Endothelial cell of umbilical vein (primary cell): Measurements from ENCODE around the gene SH3BGRL2. TPM values are rescaled to one million over a fixed set of nuclear protein-coding genes. Genes with fewer than 3 reads are reported as not detected.

Experiments
- BruUV-seq: library from RNA; stranded (reverse); fragments of 400-500 nt; replicated peaks from 2 replicates; lab custom pipeline; 2021; lab: Mats Ljungman, UMichigan
- CTCF ChIA-PET: fragments of 300-600, 350-600 bp; sonication (Branson Sonifier 250); formaldehyde crosslinking; loops from one replicate; lab custom pipeline; 2021; ENCODE audit warnings: antibody characterized with exemption, inconsistent platforms; lab: Charles Lee
- POLR2A ChIA-PET: fragments of 300-600, 350-600 bp; sonication (Branson Sonifier 250); formaldehyde crosslinking; loops from one replicate; lab custom pipeline; 2021; ENCODE audit warnings: antibody characterized with exemption, inconsistent platforms; lab: Charles Lee
- DNase-seq: peaks from one replicate; pipeline ENCODE4 v3.0.0-alpha.2; 2011; ENCODE audit warnings: low read depth, low spot score
- FAIRE-seq: peaks from 2 replicates; lab custom pipeline; 2011; peaks lifted over from hg19 to GRCh38; lab: Jason Lieb, UNC
- H2AFZ ChIP-seq: 2 replicates; pipeline ENCODE4 v1.6.0; 2012; ENCODE audit warnings: low read depth, low read length, control low read depth, inconsistent platforms
- H3K27ac ChIP-seq: 2 replicates; pipeline ENCODE4 v1.5.1; 2011; ENCODE audit warnings: low read depth, mild to moderate bottlenecking, control low read depth, low read length, moderate library complexity; ENCODE audit not compliant: insufficient read depth
- H3K27me3 ChIP-seq, 2 experiments: 2 replicates each; pipeline versions ENCODE4 v1.6.0 to v1.6.1; 2011; ENCODE audit warnings: low read length in 2 of 2, mixed read lengths in 1 of 2; ENCODE audit not compliant: control insufficient read depth in 2 of 2, insufficient read depth in 2 of 2
- H3K36me3 ChIP-seq, 2 experiments: 2 replicates in 1 of 2; 3 replicates in 1 of 2; pipeline ENCODE4 v1.5.1; 2011; ENCODE audit warnings: low read length in 2 of 2, mild to moderate bottlenecking in 1 of 2, moderate library complexity in 1 of 2; ENCODE audit not compliant: control insufficient read depth in 2 of 2, insufficient read depth in 2 of 2; ENCODE audit errors: extremely low read depth in 1 of 2
- H3K4me1 ChIP-seq: 3 replicates; pipeline ENCODE4 v1.5.1; 2011; ENCODE audit warnings: mild to moderate bottlenecking, low read length; ENCODE audit not compliant: control insufficient read depth, insufficient read depth; ENCODE audit errors: extremely low read depth
- H3K4me2 ChIP-seq: 2 replicates; pipeline ENCODE4 v1.6.1; 2011; ENCODE audit warnings: low read length, control low read depth, mixed read lengths; ENCODE audit not compliant: insufficient read depth
- H3K4me3 ChIP-seq, 3 experiments: fragments of 200-600 bp in 1 of 3; sonication (generic), shearing (Covaris generic) in 1 of 3; replicated peaks in 1 of 3; 2 replicates each; pipeline ENCODE4 v1.5.1; 2011 to 2016; ENCODE audit warnings: control low read depth in 3 of 3, low read length in 3 of 3, mild to moderate bottlenecking in 2 of 3, inconsistent platforms in 1 of 3, low read depth in 1 of 3, moderate library complexity in 1 of 3; ENCODE audit not compliant: insufficient read depth in 1 of 3
- H3K79me2 ChIP-seq: 2 replicates; pipeline ENCODE4 v1.6.0; 2012; ENCODE audit warnings: low read length, inconsistent platforms; ENCODE audit not compliant: control insufficient read depth, insufficient read depth
- H3K9ac ChIP-seq: replicated peaks from 2 replicates; pipeline ENCODE3; 2011; ENCODE audit warnings: low read length, control low read depth; ENCODE audit not compliant: insufficient read depth; ENCODE audit errors: extremely low read depth
- H3K9me1 ChIP-seq: replicated peaks from 3 replicates; pipeline ENCODE4 v1.6.0; 2011; ENCODE audit warnings: mild to moderate bottlenecking, low read length; ENCODE audit not compliant: control insufficient read depth, insufficient read depth; ENCODE audit errors: extremely low read depth
- H3K9me3 ChIP-seq: replicated peaks from 2 replicates; pipeline ENCODE4 v1.5.1; 2012; ENCODE audit warnings: low read length, inconsistent platforms; ENCODE audit not compliant: control insufficient read depth, insufficient read depth
- H4K20me1 ChIP-seq: replicated peaks from 2 replicates; pipeline ENCODE3; 2011; ENCODE audit warnings: mild to moderate bottlenecking, low read length; ENCODE audit not compliant: control insufficient read depth, insufficient read depth; ENCODE audit errors: extremely low read depth
- EZH2 ChIP-seq: IDR thresholded peaks from 2 replicates; pipeline ENCODE4 v1.6.1; 2012; ENCODE audit warnings: borderline replicate concordance, low read depth, mild to moderate bottlenecking, moderate library complexity, low read length, inconsistent platforms; ENCODE audit not compliant: severe bottlenecking
- FOS ChIP-seq: IDR thresholded peaks from 2 replicates; pipeline ENCODE4 v1.6.1; 2011; ENCODE audit warnings: mild to moderate bottlenecking, low read length, moderate library complexity, borderline replicate concordance; ENCODE audit not compliant: insufficient read depth
- GATA2 ChIP-seq: IDR thresholded peaks from 2 replicates; pipeline ENCODE4 v1.7.0; 2011; ENCODE audit warnings: low read depth, mild to moderate bottlenecking, moderate library complexity, mixed read lengths, low read length; ENCODE audit not compliant: insufficient read length, insufficient read depth
- JUN ChIP-seq: IDR thresholded peaks from 2 replicates; pipeline ENCODE4 v1.6.1; 2011; ENCODE audit warnings: borderline replicate concordance, low read depth; ENCODE audit not compliant: insufficient read length, insufficient read depth
- MYC ChIP-seq: IDR thresholded peaks from one replicate; pipeline ENCODE4 v1.6.1; 2011; ENCODE audit warnings: mild to moderate bottlenecking, low read depth, low read length
- POLR2A ChIP-seq: IDR thresholded peaks from 2 replicates; pipeline ENCODE4 v1.6.1; 2012; ENCODE audit warnings: low read depth, mild to moderate bottlenecking, control low read depth, low read length
- POLR2AphosphoS5 ChIP-seq: IDR thresholded peaks from 2 replicates; pipeline ENCODE4 v1.6.1; 2012; ENCODE audit warnings: low read depth, mild to moderate bottlenecking, control low read depth, low read length, moderate library complexity; ENCODE audit not compliant: insufficient read depth
- dilution Hi-C: fragments of 300-500 bp; cut with MboI; formaldehyde crosslinking; loops from one replicate; pipeline ENCODE4 v1.15.0; 2019; ENCODE audit warnings: low sequenced_read_pairs; ENCODE audit not compliant: extremely low pct_ligation_motif_present
- intact Hi-C: fragments of 100-400 bp; cut with micrococcal nuclease; formaldehyde crosslinking; loops from one replicate; pipeline ENCODE4 v1.10.0; 2022
- polyA plus RNA-seq, 4 experiments: library from polyadenylated mRNA; depleted of rRNA in 3 of 4; stranded (reverse) in 3 of 4; unstranded in 1 of 4; fragments of >200 nt; gene quantifications; 2 replicates each; pipeline versions ENCODE4 v1.2.1 to v1.2.3, GENCODE V29; 2011 to 2012; ENCODE audit warnings: missing spikeins in 1 of 4
- total RNA-seq: library from RNA; stranded (reverse); gene quantifications from 2 replicates; pipeline ENCODE4 v1.2.3, GENCODE V29; 2021
- TF ChIP-seq, protein P1 (sequence below), 2 donors: IDR thresholded peaks; 1 replicate in 1 of 2; 2 replicates in 1 of 2; pipeline ENCODE4 v1.5.1; 2011; ENCODE audit warnings: low read length in 2 of 2, mild to moderate bottlenecking in 2 of 2, moderate library complexity in 2 of 2, control low read depth in 1 of 2, inconsistent platforms in 1 of 2, low read depth in 1 of 2; ENCODE audit not compliant: insufficient read depth in 1 of 2; ENCODE audit errors: extremely low read depth in 1 of 2
- TF ChIP-seq, protein P2 (sequence below): IDR thresholded peaks from 2 replicates; pipeline ENCODE4 v1.6.1; 2011; ENCODE audit not compliant: insufficient read depth, insufficient read length

The SH3BGRL2 gene
- total and polyA plus RNA-seq, 2 donors (not counting 3 experiments of a cell fraction or from before 2014, with no cell fraction given) = 3.2 to 10.7 TPM

- TF ChIP-seq FOS = no peak
- no peak for TF ChIP-seq MYC
- TF ChIP-seq, protein P1, sequence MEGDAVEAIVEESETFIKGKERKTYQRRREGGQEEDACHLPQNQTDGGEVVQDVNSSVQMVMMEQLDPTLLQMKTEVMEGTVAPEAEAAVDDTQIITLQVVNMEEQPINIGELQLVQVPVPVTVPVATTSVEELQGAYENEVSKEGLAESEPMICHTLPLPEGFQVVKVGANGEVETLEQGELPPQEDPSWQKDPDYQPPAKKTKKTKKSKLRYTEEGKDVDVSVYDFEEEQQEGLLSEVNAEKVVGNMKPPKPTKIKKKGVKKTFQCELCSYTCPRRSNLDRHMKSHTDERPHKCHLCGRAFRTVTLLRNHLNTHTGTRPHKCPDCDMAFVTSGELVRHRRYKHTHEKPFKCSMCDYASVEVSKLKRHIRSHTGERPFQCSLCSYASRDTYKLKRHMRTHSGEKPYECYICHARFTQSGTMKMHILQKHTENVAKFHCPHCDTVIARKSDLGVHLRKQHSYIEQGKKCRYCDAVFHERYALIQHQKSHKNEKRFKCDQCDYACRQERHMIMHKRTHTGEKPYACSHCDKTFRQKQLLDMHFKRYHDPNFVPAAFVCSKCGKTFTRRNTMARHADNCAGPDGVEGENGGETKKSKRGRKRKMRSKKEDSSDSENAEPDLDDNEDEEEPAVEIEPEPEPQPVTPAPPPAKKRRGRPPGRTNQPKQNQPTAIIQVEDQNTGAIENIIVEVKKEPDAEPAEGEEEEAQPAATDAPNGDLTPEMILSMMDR (IDR thresholded peaks at IDR 0.05; ENCODE audit: extremely low read depth in 1 of 2, insufficient read depth in 1 of 2, low read depth in 1 of 2, low read length in 2 of 2) = no peak
- TF ChIP-seq EZH2 = no peak
- TF ChIP-seq JUN = no peak
- TF ChIP-seq, protein P2, sequence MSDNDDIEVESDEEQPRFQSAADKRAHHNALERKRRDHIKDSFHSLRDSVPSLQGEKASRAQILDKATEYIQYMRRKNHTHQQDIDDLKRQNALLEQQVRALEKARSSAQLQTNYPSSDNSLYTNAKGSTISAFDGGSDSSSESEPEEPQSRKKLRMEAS = no peak
- TF ChIP-seq POLR2AphosphoS5 = no peak
- no peak for TF ChIP-seq POLR2A
- TF ChIP-seq GATA2 = no peak
- Histone ChIP-seq H3K4me1 (peaks cover 8% of the 10 kb centered on the region), H3K4me2 (no peak overlapping the region), H3K9me3 (no peaks in the 10 kb centered on the region), H3K9ac (no peak overlapping the region), H3K27me3 (no peaks in the 10 kb centered on the region), H2AFZ (no peak overlapping the region), H4K20me1 (no peaks in the 10 kb centered on the region), H3K36me3 (no peaks in the 10 kb centered on the region), H3K9me1 (no peaks in the 10 kb centered on the region), H3K4me3 (no peak overlapping the region), H3K79me2 (no peaks in the 10 kb centered on the region), H3K27ac (no peak overlapping the region)
- ChIA-PET POLR2A (no interaction called here), CTCF (interaction anchor here (1.3 to 2.7 kb wide), 5 partner anchors 12 to 73 kb away, joined by 3 to 6 read pairs (median 4); no protein-coding TSS in a partner anchor)
- no peak for FAIRE-seq
- BruUV-seq = no TSS peak
- no peak for DNase-seq
- dilution Hi-C loops (no loop called here), intact Hi-C loops (no loop called here)
Measured at GRCh38 chr6:79599725-79600259, 31.3 kb upstream of the SH3BGRL2 start.
